NCI-H128 (cell line): ENCODE data around the gene IER5L.
"Not testable (repeated sequence)": the region's sequence is repeated elsewhere in the genome, so short reads cannot be mapped to it uniquely, and the experiment has no call there.

Source experiments
- DNase-seq: peaks from one replicate; lab custom pipeline; 2025; ENCODE audit not compliant: unreplicated experiment; lab: John Stamatoyannopoulos, UW

Gene IER5L

DNA sequence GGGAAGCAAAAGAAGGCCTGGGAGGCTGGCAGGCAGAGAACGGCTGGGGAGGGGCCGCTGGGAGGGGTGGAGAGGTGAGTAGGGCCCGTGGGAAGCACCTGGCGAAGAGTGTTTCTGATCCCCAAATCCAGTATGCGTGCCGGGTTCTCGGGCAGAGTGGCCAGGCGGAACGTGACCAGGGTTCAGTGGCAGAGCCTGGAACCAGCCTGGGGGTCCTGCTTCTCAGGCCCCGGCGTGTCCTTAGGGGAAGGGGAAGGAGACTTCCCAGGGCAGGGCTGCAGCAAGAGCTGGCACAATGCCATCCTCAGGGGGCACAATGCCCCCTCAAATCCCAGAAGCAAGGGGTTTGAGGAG lies 25.5 kb upstream of the IER5L start:
- DNase-seq, result no peak

DNA sequence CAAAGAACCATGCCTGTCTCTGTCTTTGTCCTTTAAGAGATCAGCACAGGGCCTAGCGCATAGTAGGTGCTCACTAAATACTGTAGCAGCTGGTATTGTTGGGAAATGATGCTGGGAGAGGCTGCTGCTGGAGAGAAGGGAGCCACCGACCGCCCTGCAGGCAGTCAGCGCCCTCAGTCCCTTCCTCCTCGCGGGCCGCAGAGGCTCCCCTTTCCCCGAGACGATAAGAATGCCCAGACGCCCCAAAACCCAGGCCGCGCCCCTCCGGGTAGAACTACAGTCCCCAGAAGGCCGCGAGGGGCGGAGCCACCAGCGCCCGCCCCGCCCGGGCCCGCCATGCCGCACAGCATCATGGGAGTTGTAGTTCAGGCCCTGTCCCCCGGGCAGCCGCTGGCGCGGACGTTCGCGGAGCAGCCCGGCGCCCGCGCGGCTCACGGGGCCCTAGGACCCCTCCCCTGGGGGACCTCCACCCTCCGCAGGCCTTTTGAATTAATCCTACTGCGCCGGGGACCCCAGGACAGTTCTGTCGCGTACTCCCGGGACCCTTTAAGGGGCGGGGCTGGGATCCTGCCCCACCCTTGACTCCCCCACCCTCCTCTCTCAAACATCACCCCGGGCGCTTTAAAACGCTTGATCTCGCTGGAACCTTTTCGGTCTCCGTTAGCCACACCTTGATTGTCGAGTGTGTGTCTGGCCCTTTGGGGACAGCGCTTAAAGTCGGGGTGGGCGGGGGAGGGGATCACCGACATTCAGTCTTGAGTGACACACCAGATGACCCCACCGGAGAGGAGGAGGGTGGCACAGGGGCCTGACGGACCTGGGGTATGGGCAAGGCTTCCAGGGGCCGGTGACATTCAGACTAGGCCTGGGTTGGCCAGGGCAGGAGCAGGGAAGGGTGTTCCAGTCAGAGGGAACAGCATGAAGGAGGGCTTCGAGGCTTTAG lies 24.8 kb upstream of the IER5L start:
- peak; percentile 5 for DNase-seq

DNA sequence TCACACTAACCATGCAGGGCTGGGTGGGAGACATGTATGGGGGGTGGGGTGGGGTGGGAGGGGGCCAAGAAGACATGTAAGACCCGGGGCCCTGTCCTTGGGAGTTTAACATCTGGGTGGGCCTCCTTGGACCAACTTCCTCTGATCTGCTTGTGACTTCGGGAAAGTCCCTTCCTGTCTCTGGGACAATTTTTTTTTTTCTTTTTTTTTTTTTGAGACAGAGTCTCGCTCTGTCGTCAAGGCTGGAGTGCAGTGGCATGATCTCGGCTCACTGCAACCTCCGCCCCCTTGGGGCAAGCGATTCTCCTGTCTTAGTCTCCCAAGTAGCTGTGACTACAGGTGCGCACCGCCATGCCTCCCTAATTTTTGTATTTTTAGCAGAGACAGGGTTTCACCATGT lies 23.8 kb upstream of the IER5L start:
- DNase-seq, result no peak

DNA sequence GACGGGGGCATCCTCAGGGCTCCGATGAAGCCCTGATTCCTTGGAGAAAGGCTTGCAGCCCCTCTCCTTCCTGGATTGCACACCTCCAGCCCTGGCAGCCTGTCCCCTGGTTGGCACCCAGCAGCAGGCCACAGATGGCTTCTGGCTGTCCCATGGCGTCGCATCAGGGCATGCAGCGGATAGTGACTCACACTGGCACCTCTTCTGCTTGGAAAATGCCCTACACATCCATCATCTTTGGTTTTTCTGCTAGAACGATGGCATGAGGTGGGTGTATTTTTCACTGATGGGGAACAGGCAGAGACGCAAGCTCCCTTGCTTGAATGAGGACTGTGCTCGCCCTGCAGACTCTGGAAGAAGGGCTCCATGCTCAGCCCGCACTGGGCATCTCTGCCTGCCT lies 23.2 kb upstream of the IER5L start:
- no peak for DNase-seq

DNA sequence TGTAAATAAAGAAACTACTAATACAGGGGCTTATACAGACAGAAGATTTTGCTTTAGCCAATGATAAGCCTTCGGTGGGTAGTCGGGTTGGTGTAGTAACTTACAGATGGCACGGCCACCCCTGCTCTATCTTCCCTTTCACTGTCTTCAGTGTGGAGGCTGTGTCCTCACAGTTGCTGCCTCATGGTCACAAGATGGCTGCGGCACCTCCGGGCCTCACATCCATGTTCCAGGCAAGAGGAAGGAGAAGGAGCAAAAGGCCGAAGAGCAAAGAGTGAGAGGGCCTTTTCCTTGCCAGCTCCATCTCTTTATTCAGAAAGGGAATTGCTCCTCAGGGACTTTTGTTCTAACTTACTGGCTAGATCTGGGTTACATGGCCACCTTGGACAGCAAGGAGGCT lies 22.2 kb upstream of the IER5L start:
- no peak for DNase-seq

DNA sequence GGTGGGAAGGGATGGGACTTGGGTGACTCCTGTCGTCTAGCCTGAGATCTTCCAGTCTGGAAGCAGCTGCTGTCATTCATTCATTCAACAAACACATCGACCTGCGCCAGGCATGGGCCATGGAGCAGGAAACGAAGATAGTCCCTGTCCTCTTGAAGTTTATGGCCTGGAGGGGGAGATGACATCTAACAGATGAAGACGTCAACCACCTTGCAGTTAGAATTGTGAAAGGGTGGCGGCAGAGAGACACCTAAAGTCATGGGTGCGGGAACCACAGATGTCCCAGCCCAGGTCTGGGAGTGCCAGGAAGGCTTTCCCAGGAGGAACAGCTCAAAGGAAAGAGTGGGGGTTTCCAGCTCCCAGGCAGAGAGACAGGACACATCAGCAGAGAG lies 21.0 kb upstream of the IER5L start:
- DNase-seq, result no peak

DNA sequence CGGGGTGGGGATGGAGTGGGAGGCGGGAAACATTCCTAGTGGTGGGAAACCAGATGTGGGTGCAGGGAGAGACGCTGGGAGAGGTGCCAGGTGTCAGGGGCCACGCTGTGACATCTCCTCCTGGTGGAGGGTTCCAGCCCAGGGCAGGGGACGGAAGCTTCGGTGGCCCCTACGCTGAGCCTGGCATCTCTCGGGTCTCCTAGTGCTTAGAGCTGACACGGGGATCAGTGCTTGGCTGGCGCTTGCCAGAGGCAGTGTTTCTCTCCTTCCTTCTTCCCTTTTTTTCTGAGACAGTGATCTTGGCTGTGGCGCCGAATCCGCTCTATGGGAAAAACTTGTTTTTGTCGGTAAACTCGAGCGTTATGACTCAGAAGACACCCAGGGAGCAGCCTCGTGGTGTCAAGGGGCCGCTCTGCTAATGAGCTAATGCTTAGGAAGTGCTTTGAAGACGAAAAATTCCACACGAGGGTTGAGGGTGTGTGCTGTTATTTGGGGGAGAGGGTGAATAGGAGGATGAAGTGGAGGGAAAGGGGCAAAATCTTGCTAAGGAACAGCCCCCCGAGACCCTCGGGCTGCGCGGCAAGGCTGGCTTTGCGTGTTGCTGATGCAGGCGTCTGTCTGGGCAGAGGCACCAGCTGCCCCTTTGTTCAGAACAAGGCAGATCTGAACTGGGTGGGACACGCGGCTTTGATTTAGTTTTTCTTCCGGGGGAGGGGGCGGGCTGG lies 20.4 kb upstream of the IER5L start:
- no peak for DNase-seq

DNA sequence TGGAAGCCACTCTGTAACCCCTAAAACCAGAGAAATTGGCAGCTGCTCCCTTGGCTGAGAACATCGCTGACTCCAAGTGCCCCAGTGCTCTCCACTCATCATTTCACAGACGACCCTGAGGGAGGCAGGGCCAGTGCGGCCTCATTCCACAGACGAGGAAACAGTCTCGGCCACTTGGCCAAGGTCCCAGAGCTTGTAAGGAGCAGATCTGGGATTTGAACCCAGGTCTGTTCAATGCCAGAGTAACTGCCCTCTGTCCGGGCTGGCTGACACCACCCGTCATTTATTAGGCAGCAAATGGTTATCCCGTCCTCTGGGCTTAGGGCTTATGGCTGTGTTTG lies 19.9 kb upstream of the IER5L start:
- DNase-seq, result no peak

DNA sequence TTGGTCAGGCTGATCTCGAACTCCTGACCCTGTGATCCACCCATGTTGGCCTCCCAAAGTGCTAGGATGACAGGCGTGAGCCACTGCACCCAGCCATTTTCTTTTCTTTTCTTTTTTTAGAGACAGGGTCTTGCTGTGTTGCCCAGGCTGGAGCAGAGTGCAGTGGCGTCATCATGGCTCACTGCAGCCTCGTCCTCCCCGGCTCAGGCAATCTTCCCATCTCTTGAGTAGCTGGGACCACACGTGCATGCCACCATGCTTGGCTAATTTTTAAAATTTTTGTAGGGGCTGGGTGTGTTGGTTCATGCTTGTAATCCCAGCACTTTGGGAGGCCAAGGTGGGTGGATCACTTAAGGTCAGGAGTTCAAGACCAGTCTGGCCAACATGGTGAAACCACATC lies 19.0 kb upstream of the IER5L start:
- not testable (repeated sequence) for DNase-seq

DNA sequence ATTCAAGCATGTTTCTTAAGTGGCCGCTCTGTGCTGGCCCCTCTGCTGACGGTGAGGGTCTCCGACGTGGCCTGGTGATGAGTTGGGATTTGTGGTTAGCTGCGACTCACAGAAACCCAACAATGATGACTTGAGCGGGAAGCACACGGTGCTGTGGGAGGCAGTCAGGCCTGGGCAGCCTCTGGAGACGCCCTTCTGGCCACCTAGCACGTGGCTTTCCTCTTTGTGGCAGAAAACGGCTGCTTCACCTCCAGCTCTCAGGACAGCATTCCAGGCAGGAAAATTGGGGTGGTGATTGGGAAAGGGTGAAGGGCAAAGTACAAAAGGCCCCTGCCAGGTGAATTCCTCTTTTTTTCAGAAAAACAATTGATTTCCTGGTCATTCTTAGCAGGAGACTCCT lies 17.5 kb upstream of the IER5L start:
- no peak for DNase-seq

DNA sequence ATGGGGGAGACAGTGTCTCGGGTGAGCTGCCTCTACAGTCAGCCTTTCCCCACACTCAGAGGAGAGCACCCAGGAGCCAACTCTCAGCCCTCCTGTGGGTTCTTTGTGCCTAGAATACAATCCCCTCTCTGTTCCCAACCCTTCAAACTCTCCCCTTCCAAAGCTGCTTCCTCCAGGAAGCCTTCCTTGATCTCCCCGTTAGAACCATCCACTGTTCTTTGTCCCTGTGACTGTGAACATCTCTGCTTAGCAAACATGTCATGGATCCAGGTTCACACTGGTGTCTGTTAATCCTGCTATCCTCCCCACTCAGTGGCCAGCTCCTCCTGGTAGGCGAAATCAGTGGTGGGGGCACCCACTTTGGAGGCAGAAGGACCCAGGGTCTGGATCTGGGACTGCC lies 16.2 kb upstream of the IER5L start:
- no peak for DNase-seq

DNA sequence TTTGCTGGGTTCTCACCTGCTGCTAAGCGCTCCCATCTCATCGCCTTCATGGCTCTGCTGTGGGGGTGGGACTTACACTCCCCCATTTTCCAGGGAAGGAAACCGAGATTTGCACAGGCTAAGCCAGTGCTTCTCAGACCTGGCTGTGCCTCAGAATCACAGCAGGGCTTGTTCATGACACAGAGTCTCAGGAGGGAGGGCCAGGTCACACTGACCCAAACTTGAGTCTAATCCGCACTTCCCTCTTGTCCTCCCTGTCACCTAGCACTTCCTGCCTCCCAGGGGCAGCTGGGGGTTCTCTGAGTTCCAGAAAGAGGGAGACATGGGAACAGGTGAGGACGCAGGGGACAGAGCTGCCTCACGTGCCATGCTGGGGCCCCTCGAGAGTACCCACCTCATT lies 15.6 kb upstream of the IER5L start:
- DNase-seq, result no peak

DNA sequence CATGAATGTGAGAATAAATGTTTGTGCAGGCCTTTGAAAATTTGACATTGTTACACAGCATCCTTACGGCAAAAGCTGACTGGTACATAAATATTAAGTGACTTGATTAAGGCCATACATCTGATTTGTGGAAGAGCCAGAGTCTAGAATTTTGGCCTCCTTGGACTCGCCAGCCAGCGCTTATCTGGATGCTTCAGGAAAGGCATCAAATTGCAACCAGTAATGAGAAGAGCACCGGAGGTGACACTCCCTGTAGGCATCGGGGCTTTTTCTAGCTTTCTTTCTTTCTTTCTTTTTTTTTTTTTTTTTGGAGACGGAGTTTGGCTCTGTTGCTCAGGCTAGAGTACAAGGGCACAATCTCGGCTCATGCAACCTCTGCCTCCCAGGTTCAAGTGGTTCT lies 13.2 kb upstream of the IER5L start:
- no peak for DNase-seq

DNA sequence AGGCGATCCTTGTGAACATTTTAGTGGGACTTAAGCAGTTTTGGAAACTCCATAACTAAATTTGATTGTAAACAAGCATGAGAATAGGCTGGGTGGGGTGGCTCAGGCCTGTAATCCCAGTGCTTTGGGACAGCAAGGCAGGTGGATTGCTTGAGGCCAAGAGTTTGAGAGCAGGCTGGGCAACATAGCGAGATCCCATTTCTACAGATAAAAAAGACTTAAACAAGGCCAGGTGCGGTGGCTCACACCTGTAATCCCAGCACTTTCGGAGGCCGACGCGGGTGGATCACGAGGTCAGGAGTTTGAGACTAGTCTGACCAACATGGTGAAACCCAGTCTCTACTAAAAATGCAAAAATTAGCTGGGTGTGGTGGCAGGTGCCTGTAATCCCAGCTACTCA lies 11.9 kb upstream of the IER5L start:
- not testable (repeated sequence) for DNase-seq

DNA sequence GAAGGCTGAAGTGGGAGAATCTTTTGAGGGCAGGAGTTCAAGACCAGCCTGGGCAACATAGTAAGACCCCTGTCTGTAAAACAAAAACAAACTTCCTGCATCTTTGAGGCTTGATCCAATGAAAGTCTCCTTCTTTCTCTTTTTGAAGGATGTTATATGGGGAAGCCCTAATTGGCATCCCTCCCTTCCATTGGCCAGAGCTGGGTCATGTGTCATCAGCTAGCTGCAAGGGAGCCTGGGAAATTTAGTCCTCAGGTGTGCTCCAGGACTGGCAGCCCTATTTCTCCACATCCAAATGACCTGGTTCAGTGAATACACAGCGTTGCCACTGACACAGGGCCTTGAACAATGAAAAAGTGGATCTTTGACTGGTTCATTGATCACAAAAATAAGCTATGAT lies 9.0 kb upstream of the IER5L start:
- DNase-seq, result no peak

DNA sequence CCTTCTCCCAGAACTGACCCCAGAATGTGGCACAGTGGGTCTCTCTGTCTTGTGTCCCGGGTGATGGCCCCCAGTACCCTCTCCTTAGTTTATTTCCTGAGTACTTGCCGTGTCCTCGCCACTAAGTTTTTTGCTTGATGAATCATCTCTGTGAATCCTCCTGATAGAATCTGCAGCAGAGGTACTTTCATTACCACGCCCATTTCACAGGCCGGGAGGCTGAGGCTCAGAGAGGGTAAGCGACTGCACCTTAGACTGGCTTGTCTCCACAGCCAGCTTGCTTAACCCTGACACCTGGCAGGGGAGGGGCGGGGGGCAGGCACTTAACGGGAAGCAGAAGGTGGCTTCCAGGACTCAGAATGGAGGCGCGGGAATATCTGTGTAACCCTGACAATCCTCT lies 7.9 kb upstream of the IER5L start:
- no peak for DNase-seq

DNA sequence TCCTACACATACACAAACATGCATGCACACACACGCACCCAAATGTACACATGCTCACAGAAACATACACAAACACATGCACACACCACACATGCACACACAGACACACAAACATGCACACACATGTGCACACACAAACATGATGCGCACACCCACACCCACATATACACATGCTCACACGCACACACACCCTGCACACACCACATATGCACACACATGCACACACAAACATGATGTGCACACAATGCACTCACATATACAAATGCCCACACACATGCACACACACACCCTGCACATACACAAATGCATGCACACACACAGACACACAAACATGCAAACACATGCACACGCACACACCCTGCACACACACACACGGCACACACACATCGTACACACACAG lies 7.3 kb upstream of the IER5L start:
- DNase-seq, result no peak

DNA sequence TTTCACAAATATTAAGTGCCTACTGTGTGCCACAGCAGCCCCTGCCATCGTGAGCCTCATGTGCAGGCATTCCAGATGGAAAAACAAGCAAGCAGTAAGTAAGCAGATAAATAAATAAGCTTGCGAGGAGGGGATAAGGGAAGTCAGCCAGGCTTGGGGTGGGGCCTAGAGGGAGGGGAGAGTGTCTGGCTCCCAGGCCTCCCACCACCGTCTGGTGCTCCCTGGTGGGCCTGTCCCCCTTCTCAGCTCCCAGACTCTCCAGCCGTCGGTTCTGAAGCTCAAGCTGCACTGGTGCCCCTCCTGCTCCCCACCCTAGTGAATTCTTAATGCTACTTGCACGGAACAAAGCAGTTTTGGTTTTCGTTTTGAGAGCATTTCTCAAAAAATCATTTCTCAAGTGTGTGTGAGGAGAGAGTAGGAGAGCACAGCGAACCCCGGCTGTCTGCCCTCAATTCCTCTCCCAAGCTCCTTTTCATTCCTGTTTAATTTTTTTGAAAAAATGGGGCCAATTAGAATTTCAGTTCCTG lies 6.6 kb upstream of the IER5L start:
- DNase-seq, result no peak

DNA sequence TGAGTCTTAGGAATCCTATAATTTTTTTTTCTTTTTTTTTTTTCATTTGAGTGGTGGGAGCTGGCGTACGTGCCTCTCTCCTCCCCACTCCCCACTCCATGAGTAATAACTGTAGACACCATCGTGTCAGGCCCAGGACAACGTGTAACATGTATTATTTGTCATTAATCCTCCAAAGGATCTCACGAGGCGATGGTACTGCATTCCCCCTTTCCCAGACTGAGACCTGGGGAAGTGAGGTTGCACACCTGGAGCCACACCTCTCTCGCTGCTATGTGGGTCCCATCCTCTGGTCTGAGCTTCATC lies 6.1 kb upstream of the IER5L start:
- DNase-seq, result no peak

DNA sequence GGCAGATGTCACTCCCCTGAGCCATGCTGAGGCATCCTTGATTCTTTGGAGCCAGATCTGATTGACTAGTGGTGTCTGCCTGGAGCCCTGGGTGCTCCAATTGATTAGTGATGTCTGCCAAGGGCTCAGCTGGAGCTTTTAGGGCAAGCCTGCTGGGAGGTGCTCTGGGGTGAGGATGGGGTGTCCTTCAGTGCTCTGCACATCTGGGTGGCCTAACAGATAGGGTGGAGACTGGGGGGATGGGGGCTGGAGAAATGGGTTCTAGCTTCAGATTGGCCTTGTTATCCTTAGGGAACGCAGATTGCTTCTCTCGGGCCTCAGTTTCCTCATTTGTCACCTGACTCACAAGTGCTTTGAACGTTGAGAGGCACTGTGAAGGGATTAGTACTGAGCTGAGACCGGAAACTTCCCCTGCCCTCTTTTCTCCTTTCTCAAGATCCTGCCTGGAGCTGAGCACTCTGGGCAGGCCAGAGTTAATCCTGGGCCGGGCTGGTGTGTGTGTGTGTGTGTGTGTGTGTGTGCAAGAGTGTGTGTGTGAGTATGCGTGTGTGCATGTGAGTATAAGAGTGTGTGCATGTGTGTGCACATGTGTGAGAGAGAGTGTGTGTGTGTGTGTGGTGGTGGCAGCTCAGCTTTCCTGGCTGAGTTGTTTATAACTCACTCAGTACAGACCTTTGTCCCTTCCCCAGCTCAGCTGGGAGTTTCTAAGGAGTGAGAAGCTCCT lies 5.6 kb upstream of the IER5L start:
- DNase-seq, result no peak

DNA sequence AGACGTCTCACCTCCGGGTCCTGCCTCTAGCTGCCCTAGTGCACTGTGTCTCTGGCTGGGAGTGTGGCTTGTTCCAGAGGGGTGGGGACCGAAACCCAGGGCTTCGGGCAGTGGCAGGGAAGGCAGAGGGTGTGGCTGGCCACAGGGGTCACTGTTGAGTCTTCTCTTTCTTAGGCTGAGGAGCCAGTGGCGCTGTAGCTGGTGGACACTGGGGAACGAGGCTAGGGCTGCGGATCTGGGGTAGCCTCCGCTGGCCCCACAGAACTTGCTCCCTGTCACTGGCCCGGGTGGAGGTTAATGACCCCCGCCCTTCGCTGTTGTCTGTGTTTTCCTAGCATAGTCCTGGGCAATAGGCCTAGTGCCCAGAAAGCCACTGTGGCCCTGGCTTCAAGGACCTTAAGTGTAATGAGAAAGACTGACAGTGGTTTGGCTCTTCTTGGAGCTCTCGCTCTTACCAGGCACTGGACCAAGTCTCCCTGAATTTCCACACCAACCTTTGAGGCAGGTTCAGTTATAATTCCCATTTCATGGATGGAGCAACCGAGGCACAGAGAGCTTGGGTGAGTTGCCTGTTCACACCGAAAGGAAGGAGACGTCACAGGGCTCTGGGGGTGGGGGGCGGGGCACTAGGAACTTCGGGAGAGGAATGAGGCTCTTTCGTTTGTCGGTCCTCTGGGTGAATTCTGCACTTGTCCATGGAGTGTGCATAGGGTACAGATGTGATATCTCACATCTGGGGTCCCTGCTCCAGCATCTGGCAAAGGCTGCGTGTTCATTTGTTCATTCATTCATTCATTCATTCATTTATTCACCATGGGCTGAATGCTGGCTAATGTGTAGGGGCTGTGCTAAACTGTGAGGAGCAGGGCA lies 4.8 kb upstream of the IER5L start:
- DNase-seq, result no peak
